Epithelial cell of esophagus (primary cell): ENCODE data around the gene SLC22A23.

Experiments used
- DNase-seq: peaks from one replicate; pipeline ENCODE4 v3.0.0; 2010; ENCODE audit warnings: low read depth
- H3K4me3 ChIP-seq: 2 replicates; pipeline ENCODE4 v1.5.1; 2011; ENCODE audit warnings: mild to moderate bottlenecking, low read length, control low read depth
- TF ChIP-seq, protein P1 (sequence below): IDR thresholded peaks from 2 replicates; pipeline ENCODE4 v1.5.1; 2011; ENCODE audit warnings: low read depth, mild to moderate bottlenecking, low read length, control low read depth, inconsistent platforms; ENCODE audit not compliant: insufficient read depth; ENCODE audit errors: missing control alignments

The SLC22A23 gene

DNA sequence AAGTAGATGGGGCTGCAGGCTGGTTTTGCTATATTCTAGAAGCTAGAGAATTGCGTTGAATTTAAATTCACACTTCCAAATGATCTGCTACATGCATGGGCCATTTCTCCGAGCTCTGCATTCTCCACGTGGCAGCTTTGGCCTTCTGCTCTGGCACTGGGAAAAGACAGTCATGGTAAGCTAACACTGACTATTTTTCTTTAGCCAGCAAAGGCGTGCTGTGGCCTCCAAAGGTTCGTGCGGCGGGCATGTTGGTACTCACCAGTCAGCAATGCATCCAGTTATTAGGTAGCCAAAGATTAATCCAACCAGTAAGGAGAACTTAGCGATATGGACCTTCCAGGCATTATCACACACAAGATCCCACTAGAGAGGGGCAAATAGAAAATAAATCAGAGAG, 41.4 kb downstream of the SLC22A23 start:
- DNase-seq, result no peak
- no peak overlapping the region for H3K4me3 ChIP-seq
- TF ChIP-seq, protein P1, sequence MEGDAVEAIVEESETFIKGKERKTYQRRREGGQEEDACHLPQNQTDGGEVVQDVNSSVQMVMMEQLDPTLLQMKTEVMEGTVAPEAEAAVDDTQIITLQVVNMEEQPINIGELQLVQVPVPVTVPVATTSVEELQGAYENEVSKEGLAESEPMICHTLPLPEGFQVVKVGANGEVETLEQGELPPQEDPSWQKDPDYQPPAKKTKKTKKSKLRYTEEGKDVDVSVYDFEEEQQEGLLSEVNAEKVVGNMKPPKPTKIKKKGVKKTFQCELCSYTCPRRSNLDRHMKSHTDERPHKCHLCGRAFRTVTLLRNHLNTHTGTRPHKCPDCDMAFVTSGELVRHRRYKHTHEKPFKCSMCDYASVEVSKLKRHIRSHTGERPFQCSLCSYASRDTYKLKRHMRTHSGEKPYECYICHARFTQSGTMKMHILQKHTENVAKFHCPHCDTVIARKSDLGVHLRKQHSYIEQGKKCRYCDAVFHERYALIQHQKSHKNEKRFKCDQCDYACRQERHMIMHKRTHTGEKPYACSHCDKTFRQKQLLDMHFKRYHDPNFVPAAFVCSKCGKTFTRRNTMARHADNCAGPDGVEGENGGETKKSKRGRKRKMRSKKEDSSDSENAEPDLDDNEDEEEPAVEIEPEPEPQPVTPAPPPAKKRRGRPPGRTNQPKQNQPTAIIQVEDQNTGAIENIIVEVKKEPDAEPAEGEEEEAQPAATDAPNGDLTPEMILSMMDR, result no peak

DNA sequence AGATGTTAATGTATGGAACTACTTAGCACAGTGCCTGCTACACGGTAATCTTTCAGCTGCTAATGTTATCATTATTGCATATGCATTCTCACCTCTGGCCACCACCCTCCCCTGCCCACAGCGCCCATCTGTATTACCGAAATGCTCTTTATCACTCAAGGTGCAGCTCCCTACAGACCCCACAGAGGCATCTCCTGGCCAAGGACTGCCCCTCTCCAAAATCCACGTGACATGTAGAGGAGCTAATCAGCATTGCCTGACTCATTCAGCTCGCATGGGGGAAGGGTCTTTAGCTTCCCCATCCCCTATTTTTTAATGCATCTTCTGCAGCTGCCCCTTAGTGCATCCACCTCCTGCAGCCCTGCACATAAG, 41.8 kb downstream of the SLC22A23 start:
- DNase-seq, result no peak
- TF ChIP-seq, protein P1, result no peak
- no peak overlapping the region for H3K4me3 ChIP-seq

DNA sequence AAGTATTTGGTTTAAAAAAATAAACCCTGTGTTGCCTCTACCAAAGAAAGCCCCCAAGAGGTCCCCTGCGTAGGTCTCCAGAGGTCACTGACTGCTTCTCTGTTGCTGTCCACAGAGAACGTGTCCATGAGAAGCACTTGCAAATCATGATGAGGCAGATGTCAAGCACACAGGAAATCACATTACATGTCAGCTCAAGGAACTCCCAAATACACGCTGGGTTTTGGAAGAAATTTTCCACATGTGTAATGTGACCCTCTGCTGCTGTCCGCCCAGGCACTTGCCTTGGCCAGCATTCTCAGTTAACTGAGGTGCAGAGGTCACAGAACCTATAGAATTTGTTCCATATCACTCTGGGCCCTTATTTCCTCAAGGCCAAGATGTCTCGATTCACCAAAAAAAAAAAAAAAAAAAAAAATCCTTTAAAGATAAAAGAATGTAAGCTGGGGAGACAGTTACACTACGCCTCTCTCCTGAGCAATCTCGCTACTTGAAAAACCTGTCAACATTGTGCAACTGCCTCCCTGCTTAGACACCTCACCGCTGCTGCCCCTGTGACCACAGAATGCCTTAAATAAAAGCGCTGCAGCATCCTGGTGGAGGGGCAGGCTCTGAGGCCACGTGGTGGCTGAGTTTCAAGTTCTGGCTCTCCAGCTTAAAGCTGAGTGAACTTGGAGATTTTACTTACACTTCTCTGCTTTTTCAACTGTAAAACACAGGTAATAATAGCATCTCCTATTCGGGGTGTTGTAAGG, 42.3 kb downstream of the SLC22A23 start:
- TF ChIP-seq, protein P1, result no peak
- peak; percentile 97 for DNase-seq
- no peak overlapping the region for H3K4me3 ChIP-seq

DNA sequence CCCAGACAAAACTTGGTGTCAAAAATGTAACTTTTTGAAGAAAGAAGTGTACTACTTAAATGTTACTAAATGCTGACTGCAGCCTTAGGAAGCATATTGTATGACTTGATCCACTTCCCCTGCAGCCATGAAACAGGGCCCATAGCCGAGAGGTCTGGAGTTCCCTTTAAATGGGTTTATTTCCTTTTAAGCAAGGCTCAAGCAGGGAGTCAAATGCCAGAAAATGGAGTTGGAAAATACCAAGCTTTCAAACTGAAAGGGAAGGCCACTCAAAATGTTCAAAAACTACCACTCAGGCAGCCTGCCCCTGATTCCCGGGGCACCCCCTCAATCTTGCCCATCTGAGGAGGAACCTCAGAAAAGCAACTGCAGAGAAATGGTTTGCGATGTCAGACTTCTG, 43.3 kb downstream of the SLC22A23 start:
- H3K4me3 ChIP-seq, result no peak overlapping the region

DNA sequence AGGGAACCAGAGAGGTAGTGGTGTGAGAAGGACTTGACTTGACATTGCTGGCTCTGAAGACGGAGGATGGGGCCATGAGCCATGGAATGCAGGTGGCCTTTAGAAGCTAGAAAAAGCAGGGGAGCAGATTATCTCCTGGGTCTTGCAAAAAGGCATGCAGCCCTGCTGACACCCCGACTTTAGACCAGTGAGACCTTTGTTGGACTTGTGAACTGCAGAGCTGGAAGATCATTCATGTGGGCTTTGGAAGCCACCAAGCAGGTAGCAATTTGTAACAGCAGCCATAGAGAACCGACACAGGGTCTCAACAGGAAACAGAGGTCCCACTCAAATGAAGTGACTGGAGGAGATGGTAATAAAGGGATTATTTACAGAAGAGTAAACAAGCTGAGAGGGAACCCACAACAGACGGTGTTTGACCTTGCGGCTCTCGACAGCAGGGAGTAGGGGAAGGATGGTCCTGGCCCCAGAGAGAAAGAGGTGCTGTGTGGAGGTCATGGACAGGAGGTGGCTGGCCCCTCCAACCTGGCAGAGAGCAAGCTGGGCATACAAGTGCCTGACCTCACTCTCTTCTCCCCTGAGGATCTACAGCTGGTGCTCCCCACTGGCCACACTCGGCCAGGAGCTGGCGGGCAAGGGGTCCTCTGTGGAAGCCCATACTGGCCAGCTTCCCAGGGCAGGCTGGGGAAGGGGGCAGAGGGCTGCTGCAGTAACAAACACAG, 43.9 kb downstream of the SLC22A23 start:
- no peak for DNase-seq
- TF ChIP-seq, protein P1, result no peak
- H3K4me3 ChIP-seq, result no peak overlapping the region

More for the DNA sequence above, 43.3 kb downstream of the SLC22A23 start:
- TF ChIP-seq, protein P1, result no peak
- DNase-seq, result no peak

DNA sequence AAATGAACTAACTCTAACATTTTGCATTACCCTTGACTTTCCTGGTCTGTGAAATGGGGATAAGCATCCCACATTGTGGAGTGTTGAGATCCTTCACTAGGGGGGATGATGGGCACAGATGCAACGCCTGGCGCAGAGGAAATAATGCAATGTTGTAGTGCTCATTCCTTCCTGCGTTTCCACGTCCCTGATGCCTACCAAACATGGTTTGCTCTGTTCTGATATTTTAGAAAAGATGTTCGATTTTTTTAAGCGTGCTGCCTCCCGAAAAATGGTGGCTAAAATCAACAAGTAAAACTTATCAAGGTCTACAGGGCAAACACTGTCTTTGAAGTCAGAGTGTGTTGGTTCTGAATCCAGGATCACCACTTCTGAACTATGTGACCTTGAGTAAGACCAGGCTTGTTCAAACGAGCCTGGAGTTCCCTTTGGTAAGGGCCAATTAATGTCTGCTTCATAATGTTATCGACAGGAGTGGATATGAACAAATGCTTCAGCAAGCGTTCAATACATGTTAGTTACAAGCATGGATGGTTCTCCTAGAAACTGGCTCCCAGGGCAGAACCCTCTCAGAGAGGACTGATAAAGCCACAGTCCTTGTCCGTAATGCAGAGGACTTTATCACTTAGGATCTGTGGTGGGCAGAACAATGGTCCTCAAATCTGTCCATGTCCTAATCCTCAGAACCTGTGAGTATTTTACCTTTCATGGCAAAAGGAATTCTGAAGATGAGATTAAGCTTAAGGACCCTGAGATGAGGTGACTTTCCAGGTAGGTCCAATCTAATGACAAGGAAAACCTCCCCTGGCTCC, 44.7 kb downstream of the SLC22A23 start:
- H3K4me3 ChIP-seq, result no peak overlapping the region
- TF ChIP-seq, protein P1, result no peak
- no peak for DNase-seq
